Mucosa of gallbladder (tissue), 1 donor: ENCODE results near the gene TOR1B. TPM values are rescaled to one million over a fixed set of nuclear protein-coding genes. Genes with fewer than 3 reads are reported as not detected.

ENCODE experiments used
- DNase-seq: peaks from one replicate; pipeline ENCODE4 v3.0.0-alpha.2; 2020; ENCODE audit warnings: low spot score
- total RNA-seq: library from RNA; stranded (reverse); gene quantifications from one replicate; pipeline ENCODE4 v1.2.1, GENCODE V29; 2021
- donor health status: DM: no; HTN: no; CAD: no.

Gene TOR1B
- total RNA-seq, 1 donor from 2014 or later = 28.1 TPM

GRCh38 chr9:129845373-129845772 is 42.4 kb downstream of the TOR1B start:
- no peak for DNase-seq

- no peak for DNase-seq
Measured at GRCh38 chr9:129848712-129849441, 45.9 kb downstream of the TOR1B start.

- DNase-seq = no peak
Measured at GRCh38 chr9:129849901-129850300, 46.9 kb downstream of the TOR1B start.

GRCh38 chr9:129850821-129851550 is 48.0 kb downstream of the TOR1B start:
- DNase-seq = no peak

GRCh38 chr9:129851821-129852220 is 48.8 kb downstream of the TOR1B start:
- DNase-seq = no peak

GRCh38 chr9:129852579-129852978 is 49.6 kb downstream of the TOR1B start:
- no peak for DNase-seq

- DNase-seq = no peak
Measured at GRCh38 chr9:129853614-129854013, 50.6 kb downstream of the TOR1B start.

- DNase-seq = no peak
Measured at GRCh38 chr9:129854588-129855110, 51.7 kb downstream of the TOR1B start.

GRCh38 chr9:129857207-129857606 is 54.2 kb downstream of the TOR1B start:
- DNase-seq = no peak

GRCh38 chr9:129858167-129858962 is 55.4 kb downstream of the TOR1B start:
- DNase-seq = no peak

Other genes with a start within 250 kb of the TOR1B start
- gene C9orf50, start 182.1 kb upstream of the TOR1B start, total RNA-seq = 1.0 TPM
- 45.1 TPM for gene NTMT1, start 177.0 kb upstream of the TOR1B start, total RNA-seq
- gene ASB6, start 161.0 kb upstream of the TOR1B start, total RNA-seq = 21.0 TPM
- 1.5 TPM for gene PRRX2, start 137.5 kb upstream of the TOR1B start, total RNA-seq
- gene PTGES, start 50.1 kb upstream of the TOR1B start, total RNA-seq = 5.0 TPM
- gene TOR1A, start 21.0 kb downstream of the TOR1B start, total RNA-seq = 35.9 TPM
- 53.6 TPM for gene C9orf78, start 32.1 kb downstream of the TOR1B start, total RNA-seq
- gene USP20, start 32.3 kb downstream of the TOR1B start, total RNA-seq = 41.0 TPM
- gene FNBP1, start 240.0 kb downstream of the TOR1B start, total RNA-seq = 66.4 TPM